OCI-LY1 (cell line): ENCODE measurements around the gene SLC47A1.
"Not testable (repeated sequence)": the region's sequence is repeated elsewhere in the genome, so short reads cannot be mapped to it uniquely, and the experiment has no call there.

Source experiments
- H2AFZ ChIP-seq: fragments of 200-600 bp; sonication (generic), shearing (Covaris generic); 2 replicates; pipeline ENCODE4 v1.6.0; 2014; ENCODE audit warnings: antibody characterized with exemption, mild to moderate bottlenecking, low read length
- H3F3A ChIP-seq: fragments of 200-600 bp; sonication (generic), shearing (Covaris generic); 2 replicates; pipeline ENCODE4 v1.6.0; 2014; ENCODE audit warnings: mild to moderate bottlenecking, antibody characterized with exemption, low read length, moderate library complexity; ENCODE audit not compliant: insufficient read depth
- H3K27ac ChIP-seq: fragments of 200-600 bp; sonication (generic); 2 replicates; pipeline ENCODE4 v1.5.1; 2014; ENCODE audit warnings: low read length, mixed run types, mild to moderate bottlenecking, low read depth; ENCODE audit not compliant: poor library complexity, severe bottlenecking
- H3K27me3 ChIP-seq: fragments of 200-600 bp; sonication (generic); 2 replicates; pipeline ENCODE4 v1.6.0; 2014; ENCODE audit warnings: antibody characterized with exemption, mild to moderate bottlenecking, low read length, moderate library complexity; ENCODE audit not compliant: insufficient read depth
- H3K36me3 ChIP-seq: fragments of 200-600 bp; sonication (generic); 2 replicates; pipeline ENCODE4 v1.6.1; 2014; ENCODE audit warnings: mild to moderate bottlenecking, antibody characterized with exemption, low read length, moderate library complexity, mixed read lengths; ENCODE audit not compliant: insufficient read depth
- H3K4me1 ChIP-seq: fragments of 200-600 bp; sonication (generic); 2 replicates; pipeline ENCODE4 v1.5.1; 2014; ENCODE audit warnings: mild to moderate bottlenecking, low read length, moderate library complexity; ENCODE audit not compliant: insufficient read depth, severe bottlenecking
- H3K4me2 ChIP-seq: fragments of 200-600 bp; sonication (generic), shearing (Covaris generic); 2 replicates; pipeline ENCODE4 v1.6.1; 2014; ENCODE audit warnings: low read length
- H3K4me3 ChIP-seq: fragments of 200-600 bp; sonication (generic); 2 replicates; pipeline ENCODE4 v1.5.1; 2014; ENCODE audit warnings: low read length, low read depth, mild to moderate bottlenecking, mixed read lengths; ENCODE audit not compliant: poor library complexity, severe bottlenecking
- H3K79me2 ChIP-seq: fragments of 200-600 bp; shearing (Covaris generic); 2 replicates; pipeline ENCODE4 v1.6.1; 2016; ENCODE audit warnings: mixed run types, low read length, mixed read lengths; ENCODE audit not compliant: insufficient read depth
- H3K9ac ChIP-seq: fragments of 200-600 bp; sonication (generic), shearing (Covaris generic); 2 replicates; pipeline ENCODE4 v1.6.1; 2014; ENCODE audit warnings: mild to moderate bottlenecking, low read length, mixed read lengths
- H3K9me2 ChIP-seq: fragments of 200-600 bp; sonication (generic), shearing (Covaris generic); 2 replicates; pipeline ENCODE4 v1.6.1; 2014; ENCODE audit warnings: low read depth, mild to moderate bottlenecking, low read length, mixed read lengths
- H3K9me3 ChIP-seq: fragments of 200-600 bp; shearing (Covaris generic); 2 replicates; pipeline ENCODE4 v1.6.1; 2014; ENCODE audit warnings: low read length, mixed read lengths
- H4K20me1 ChIP-seq: fragments of 200-600 bp; sonication (generic), shearing (Covaris generic); 2 replicates; pipeline ENCODE4 v1.6.0; 2016; ENCODE audit warnings: mild to moderate bottlenecking, low read length; ENCODE audit not compliant: insufficient read depth
- CTCF ChIP-seq: fragments of 200-600 bp; sonication (generic), shearing (Covaris generic); IDR thresholded peaks from 2 replicates; pipeline ENCODE4 v1.5.1; 2017; ENCODE audit warnings: mild to moderate bottlenecking, antibody characterized with exemption, low read length, moderate library complexity, mixed read lengths
- EZH2 ChIP-seq: fragments of 200-600 bp; sonication (generic), shearing (Covaris generic); IDR thresholded peaks from 2 replicates; pipeline ENCODE4 v1.8.0; 2017; ENCODE audit warnings: borderline replicate concordance, mixed run types, mild to moderate bottlenecking, antibody characterized with exemption, low read length, moderate library complexity, mixed read lengths

SLC47A1 gene

DNA sequence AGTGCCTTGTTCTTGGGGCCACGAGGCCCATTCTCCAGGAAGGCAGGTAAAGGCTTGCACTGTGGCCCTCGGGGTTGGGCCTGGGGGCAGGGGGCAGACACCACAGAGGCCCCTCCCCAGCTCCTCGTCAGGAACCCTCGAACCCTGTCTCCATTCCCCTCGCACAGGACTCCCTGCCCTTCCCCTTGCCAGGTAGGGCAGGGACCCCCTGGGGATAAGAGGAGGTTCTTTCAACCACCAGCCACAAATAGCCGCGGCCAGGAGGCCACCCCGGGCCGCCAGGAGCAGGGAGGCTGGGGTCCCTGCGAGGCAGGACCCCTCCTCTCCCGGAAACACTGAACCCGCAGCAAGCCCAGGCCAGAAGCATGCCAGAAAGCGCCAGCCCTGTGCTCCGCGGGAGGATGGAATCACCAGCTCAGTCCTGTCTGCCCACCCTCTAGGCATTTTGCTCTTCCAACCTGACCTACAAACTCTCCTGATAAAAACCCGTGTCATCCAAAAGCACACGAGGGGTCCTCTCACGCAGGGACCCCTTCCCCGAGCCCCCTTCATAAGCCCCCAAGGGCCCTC lies 45.6 kb downstream of the SLC47A1 start:
- no peak for TF ChIP-seq CTCF
- no peak for TF ChIP-seq EZH2
- Histone ChIP-seq H3K4me1 (no peaks in the 10 kb centered on the region), H3K27me3 (0 out of 2 replicates have a peak, but pooled peaks cover 7% of the 10 kb centered on the region), H3K9me3 (no peaks in the 10 kb centered on the region), H3F3A (no peaks in the 10 kb centered on the region), H2AFZ (no peak overlapping the region), H4K20me1 (no peaks in the 10 kb centered on the region), H3K4me3 (no peak overlapping the region), H3K4me2 (no peak overlapping the region), H3K27ac (no peak overlapping the region), H3K79me2 (no peaks in the 10 kb centered on the region), H3K9me2 (no peaks in the 10 kb centered on the region), H3K9ac (no peak overlapping the region), H3K36me3 (no peaks in the 10 kb centered on the region)

- no peaks in the 10 kb centered on the region for H4K20me1 ChIP-seq
- no peak overlapping the region for H2AFZ ChIP-seq
Measured at GRCh38 chr17:19579867-19580565, 46.4 kb downstream of the SLC47A1 start.

DNA sequence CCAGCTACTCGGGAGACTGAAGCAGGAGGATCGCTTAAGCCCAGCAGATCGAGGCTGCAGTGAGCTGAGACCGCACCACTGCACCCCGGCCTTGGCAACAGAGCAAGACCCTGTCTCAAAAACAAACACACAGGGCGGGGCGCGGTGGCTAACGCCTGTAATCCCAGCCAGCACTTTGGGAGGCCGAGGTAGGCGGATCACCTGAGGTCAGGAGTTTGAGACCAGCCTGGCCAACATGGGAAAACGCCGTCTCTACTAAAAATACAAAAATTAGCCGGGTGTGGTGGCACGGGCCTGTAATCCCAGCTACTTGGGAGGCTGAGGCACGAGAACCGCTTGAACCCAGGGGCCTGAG lies 46.9 kb downstream of the SLC47A1 start:
- H4K20me1 ChIP-seq, H3K36me3 ChIP-seq, H3K27ac ChIP-seq, H2AFZ ChIP-seq, H3K79me2 ChIP-seq, H3K27me3 ChIP-seq, H3K4me3 ChIP-seq, H3F3A ChIP-seq, H3K9me3 ChIP-seq, H3K4me1 ChIP-seq, H3K9me2 ChIP-seq, H3K4me2 ChIP-seq, H3K9ac ChIP-seq: not testable (repeated sequence)

More at GRCh38 chr17:19579867-19580565, 46.4 kb downstream of the SLC47A1 start:
- no peak overlapping the region for H3K4me2 ChIP-seq
- H3K4me3 ChIP-seq, result no peak overlapping the region
- TF ChIP-seq EZH2 (no peak), CTCF (no peak)
- H3K27me3 ChIP-seq, result 0 out of 2 replicates have a peak, but pooled peaks cover 7% of the 10 kb centered on the region
- no peak overlapping the region for H3K27ac ChIP-seq
- H3K36me3 ChIP-seq, result no peaks in the 10 kb centered on the region
- no peak overlapping the region for H3K9ac ChIP-seq
- H3F3A ChIP-seq, result no peaks in the 10 kb centered on the region
- no peaks in the 10 kb centered on the region for H3K9me3 ChIP-seq
- H3K9me2 ChIP-seq, result no peaks in the 10 kb centered on the region
- no peaks in the 10 kb centered on the region for H3K4me1 ChIP-seq
- no peaks in the 10 kb centered on the region for H3K79me2 ChIP-seq

DNA sequence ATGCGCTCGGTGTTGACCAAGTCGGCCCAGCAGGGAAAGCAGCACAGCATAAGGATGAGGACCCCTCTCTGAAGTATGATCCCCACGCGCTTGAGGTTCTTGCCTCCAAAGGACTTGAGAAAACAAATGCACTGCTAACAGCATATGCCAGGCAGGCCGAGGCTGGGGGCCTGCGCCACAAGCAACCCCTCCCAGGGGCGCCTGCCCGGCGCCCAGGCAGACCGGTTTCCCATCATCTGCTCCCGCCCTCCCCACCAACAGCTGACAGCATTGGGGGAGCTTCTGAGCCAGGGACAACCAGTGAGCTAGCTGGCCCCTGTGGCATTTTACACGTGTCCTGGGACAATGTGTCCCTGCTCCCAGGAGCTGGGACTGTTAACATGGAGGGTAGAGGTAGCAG lies 48.5 kb downstream of the SLC47A1 start:
- H3K9me3 ChIP-seq, H2AFZ ChIP-seq, H4K20me1 ChIP-seq, H3K79me2 ChIP-seq, H3K4me2 ChIP-seq, H3F3A ChIP-seq, H3K27ac ChIP-seq, H3K4me3 ChIP-seq, H3K9me2 ChIP-seq, H3K4me1 ChIP-seq, H3K27me3 ChIP-seq, H3K9ac ChIP-seq, H3K36me3 ChIP-seq: not testable (repeated sequence)
